BLaER1 (cell line): ENCODE data around the gene OGFR.

ENCODE experiments used
- H3K27ac ChIP-seq: shearing (Covaris generic); formaldehyde crosslinking; 2 replicates; pipeline ENCODE4 v1.8.1; 2022
- H3K27me3 ChIP-seq: shearing (Covaris generic); formaldehyde crosslinking; 2 replicates; pipeline ENCODE4 v1.8.1; 2022
- H3K36me3 ChIP-seq: shearing (Covaris generic); formaldehyde crosslinking; 2 replicates; pipeline ENCODE4 v1.8.1; 2022
- H3K4me1 ChIP-seq: shearing (Covaris generic); formaldehyde crosslinking; 2 replicates; pipeline ENCODE4 v1.8.1; 2022
- H3K4me2 ChIP-seq: shearing (Covaris generic); formaldehyde crosslinking; 2 replicates; pipeline ENCODE4 v1.8.1; 2022
- H3K4me3 ChIP-seq: shearing (Covaris generic); formaldehyde crosslinking; 2 replicates; pipeline ENCODE4 v1.8.1; 2022
- H3K9ac ChIP-seq: shearing (Covaris generic); formaldehyde crosslinking; 2 replicates; pipeline ENCODE4 v1.8.1; 2022
- H3K9me3 ChIP-seq: shearing (Covaris generic); formaldehyde crosslinking; 2 replicates; pipeline ENCODE4 v1.8.1; 2022
- H4K20me1 ChIP-seq: shearing (Covaris generic); formaldehyde crosslinking; 2 replicates; pipeline ENCODE4 v1.8.1; 2022
- Cebpa-rat ChIP-seq: shearing (Covaris generic); IDR thresholded peaks from 2 replicates; pipeline ENCODE4 v1.8.1; 2022

OGFR gene

DNA sequence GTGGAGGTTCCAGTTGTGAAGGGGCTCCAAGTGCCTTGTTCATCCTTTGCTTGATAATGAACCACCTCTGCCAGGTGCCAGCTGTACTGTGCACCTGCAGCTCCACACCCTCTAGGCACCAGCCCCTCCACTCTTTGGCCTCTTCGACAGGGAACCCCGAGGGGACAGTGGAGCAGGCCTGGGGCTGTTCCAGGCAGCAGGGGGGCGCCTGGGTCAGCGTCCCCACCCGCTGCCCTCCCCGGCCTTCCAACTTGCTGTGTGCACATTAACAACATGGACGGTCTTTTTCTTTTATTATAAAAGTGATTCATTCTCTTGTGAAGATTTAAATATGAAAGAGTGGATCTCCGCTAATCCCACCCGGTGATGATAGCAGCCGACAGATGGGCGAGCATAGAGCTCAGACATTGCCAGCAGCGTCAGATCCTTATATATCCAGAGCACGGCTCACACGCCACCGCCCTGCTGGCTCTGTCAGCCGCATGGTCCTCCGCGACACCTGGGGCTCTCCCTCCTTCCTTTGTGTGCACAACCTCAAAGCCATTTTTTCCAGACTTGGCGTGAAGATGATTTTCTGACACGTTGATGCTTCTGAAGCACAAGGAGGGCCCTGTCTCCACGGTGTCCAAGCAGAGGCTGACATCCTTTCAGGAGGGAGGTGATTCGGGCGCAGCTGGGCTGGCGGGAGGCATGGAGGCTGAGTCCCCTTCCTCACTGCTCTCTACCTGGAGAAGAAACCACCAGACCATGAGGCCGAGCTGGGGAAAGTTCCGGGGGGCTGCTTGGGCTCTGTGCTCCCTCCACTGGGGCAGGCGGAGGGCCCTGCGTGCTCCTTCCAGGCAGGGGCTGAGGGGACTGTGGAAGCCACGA, 30.6 kb upstream of the OGFR start:
- Histone ChIP-seq H4K20me1 (no peaks in the 10 kb centered on the region), H3K4me3 (no peak overlapping the region), H3K4me2 (peak overlapping the region; percentile 80), H3K4me1 (peaks cover 98% of the 10 kb centered on the region), H3K9ac (0 out of 2 replicates have a peak overlapping the region, but pooled peaks have one; percentile 15), H3K9me3 (no peaks in the 10 kb centered on the region), H3K27ac (peak overlapping the region; percentile 71; the same call in 1 of the 2 replicates), H3K27me3 (no peaks in the 10 kb centered on the region), H3K36me3 (no peaks in the 10 kb centered on the region)
- TF ChIP-seq Cebpa-rat, result no peak

GRCh38 chr20:62774762-62775161, 29.9 kb upstream of the OGFR start:
- H4K20me1 ChIP-seq, result no peaks in the 10 kb centered on the region
- H3K27me3 ChIP-seq, result no peaks in the 10 kb centered on the region
- H3K36me3 ChIP-seq, result no peaks in the 10 kb centered on the region
- 0 out of 2 replicates have a peak overlapping the region, but pooled peaks have one; percentile 27 for H3K9ac ChIP-seq
- no peak overlapping the region for H3K4me3 ChIP-seq
- H3K4me2 ChIP-seq, result peak overlapping the region; percentile 80
- peaks cover 98% of the 10 kb centered on the region for H3K4me1 ChIP-seq
- H3K9me3 ChIP-seq, result no peaks in the 10 kb centered on the region
- peak overlapping the region; percentile 71 for H3K27ac ChIP-seq
- TF ChIP-seq Cebpa-rat, result no peak

DNA sequence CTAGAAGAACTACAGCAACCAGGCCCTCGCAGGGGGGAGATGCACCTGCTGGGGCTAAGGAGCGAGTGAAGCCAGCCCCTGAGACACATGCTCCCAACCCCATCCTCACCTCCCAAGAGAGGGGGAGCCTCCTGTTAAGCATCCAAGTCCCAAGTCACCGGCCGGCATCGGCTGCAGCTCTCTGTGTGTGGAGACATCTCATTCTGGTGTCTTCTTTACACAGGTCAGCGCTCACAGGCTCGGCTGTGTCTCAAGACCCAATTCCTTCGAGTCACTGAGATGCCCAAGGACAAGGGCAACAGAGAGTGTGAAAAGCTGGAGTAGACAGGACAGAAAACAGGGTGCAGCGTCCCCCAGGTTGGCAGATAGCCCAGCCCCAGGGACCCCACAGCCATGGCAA, 29.4 kb upstream of the OGFR start:
- H3K4me2 ChIP-seq, result peak overlapping the region; percentile 80
- H3K9me3 ChIP-seq, result no peaks in the 10 kb centered on the region
- peak overlapping the region; percentile 27; the same call in 1 of the 2 replicates for H3K9ac ChIP-seq
- H3K27me3 ChIP-seq, result no peaks in the 10 kb centered on the region
- peaks cover 98% of the 10 kb centered on the region for H3K4me1 ChIP-seq
- peak overlapping the region; percentile 71 for H3K27ac ChIP-seq
- TF ChIP-seq Cebpa-rat, result no peak
- no peak overlapping the region for H3K4me3 ChIP-seq
- H4K20me1 ChIP-seq, result no peaks in the 10 kb centered on the region
- no peaks in the 10 kb centered on the region for H3K36me3 ChIP-seq

DNA sequence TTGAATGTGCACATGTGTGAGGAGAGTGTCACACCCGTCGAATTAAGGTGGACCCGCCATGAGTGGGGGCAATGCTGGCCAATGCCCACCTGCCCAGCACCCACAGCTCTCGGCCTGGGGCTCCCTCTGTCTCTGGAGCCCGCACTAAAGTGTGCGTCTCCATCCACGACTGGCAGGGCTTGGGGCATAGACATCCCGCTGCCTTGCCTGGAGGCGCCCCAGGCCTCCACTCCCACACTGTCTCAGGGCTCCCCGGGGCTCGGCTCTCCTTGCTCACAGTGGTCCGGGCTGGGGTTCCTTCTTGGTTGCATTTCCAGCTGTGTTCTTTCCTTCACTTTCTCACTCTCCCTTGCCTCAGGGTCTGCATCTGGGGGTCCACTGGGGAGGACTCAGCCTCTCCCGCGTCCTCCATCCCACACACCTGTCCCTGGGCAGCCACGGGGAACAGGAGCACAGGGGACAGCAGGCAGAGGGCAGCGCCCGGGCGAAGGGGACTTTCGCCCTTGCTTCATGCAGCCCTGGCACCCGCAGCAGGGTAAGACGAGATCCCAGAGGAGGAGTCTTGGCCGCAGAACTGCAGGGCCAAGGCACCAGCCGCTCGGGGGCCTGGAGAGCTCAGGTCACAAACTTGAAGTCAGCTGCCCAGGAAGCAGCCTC, 28.5 kb upstream of the OGFR start:
- no peaks in the 10 kb centered on the region for H4K20me1 ChIP-seq
- peak overlapping the region; percentile 80 for H3K4me2 ChIP-seq
- H3K9ac ChIP-seq, result no peak overlapping the region; the same call in 1 of the 2 replicates
- peaks cover 98% of the 10 kb centered on the region for H3K4me1 ChIP-seq
- H3K4me3 ChIP-seq, result peak overlapping the region; percentile 46
- peak overlapping the region; percentile 71 for H3K27ac ChIP-seq
- H3K27me3 ChIP-seq, result no peaks in the 10 kb centered on the region
- TF ChIP-seq Cebpa-rat, result no peak
- no peaks in the 10 kb centered on the region for H3K9me3 ChIP-seq
- H3K36me3 ChIP-seq, result no peaks in the 10 kb centered on the region

DNA sequence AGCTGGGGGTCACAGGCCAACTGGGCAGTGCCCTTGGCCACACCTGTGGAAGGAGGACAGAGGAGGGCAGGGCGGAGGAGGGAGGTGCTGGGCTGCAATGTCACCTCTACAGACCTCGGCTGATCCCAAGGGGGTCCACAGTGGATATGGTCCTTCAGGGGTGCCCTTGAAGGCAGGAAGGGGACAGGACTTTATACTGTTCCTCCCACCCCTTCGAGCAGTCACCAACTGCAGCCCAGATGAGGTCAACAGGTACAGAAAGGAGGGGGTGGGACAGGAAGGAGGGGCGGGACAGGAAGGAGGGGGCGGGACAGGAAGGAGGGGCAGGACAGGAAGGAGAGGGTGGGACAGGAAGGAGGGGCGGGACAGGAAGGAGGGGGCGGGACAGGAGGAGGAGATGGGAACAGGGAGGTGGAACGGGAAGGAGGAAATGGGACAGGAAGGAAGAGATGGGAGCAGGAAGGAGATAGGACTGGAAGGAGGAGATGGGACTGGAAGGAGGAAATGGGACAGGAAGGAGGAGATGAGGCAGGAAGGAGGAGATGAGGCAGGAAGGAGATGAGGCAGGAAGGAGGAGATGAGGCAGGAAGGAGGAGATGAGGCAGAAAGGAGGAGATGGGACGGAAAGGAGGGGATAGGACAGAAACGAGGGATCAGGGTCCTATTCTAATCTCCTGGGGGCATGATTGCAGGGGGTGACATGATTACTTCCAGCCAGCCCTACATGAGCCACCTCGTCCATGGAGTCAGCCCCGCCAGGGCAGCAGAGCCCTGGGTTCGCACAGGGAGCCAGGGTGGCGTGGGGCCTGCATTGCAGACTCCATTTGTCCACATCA, 27.7 kb upstream of the OGFR start:
- Histone ChIP-seq H3K4me1 (peaks cover 98% of the 10 kb centered on the region), H3K4me3 (peak overlapping the region; percentile 46), H3K9ac (no peak overlapping the region), H3K4me2 (peak overlapping the region; percentile 80), H3K9me3 (no peaks in the 10 kb centered on the region), H3K27me3 (no peaks in the 10 kb centered on the region), H3K36me3 (no peaks in the 10 kb centered on the region), H4K20me1 (no peaks in the 10 kb centered on the region), H3K27ac (peak overlapping the region; percentile 71)
- TF ChIP-seq Cebpa-rat, result no peak

- Histone ChIP-seq H3K9me3 (no peaks in the 10 kb centered on the region), H3K36me3 (no peaks in the 10 kb centered on the region), H4K20me1 (no peaks in the 10 kb centered on the region), H3K4me3 (no peak overlapping the region), H3K4me2 (peak overlapping the region; percentile 72), H3K27me3 (no peaks in the 10 kb centered on the region), H3K4me1 (peaks cover 98% of the 10 kb centered on the region), H3K27ac (peak overlapping the region; percentile 67), H3K9ac (no peak overlapping the region)
- no peak for TF ChIP-seq Cebpa-rat
Measured at GRCh38 chr20:62777528-62777830, 27.2 kb upstream of the OGFR start.

DNA sequence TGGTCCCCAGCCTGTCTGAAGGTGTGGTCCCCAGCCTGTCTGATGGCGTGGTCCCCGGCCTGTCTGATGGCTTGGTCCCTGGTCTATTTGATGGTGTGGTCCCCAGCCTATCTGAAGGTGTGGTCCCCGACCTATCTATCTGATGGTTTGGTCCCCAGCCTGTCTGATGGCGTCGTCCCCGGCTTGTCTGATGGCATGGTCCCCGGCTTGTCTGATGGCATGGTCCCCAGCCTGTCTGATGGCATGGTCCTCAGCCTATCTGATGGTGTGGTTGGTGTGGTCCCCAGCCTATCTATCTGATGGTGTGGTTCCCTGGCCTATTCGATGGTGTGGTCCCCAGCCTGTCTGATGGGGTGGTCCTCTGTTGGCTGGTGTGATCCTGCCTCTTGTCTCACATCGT, 26.6 kb upstream of the OGFR start:
- Histone ChIP-seq H3K4me3 (no peak overlapping the region), H3K36me3 (no peaks in the 10 kb centered on the region), H3K4me2 (peak overlapping the region; percentile 69; the same call in 1 of the 2 replicates), H3K9me3 (no peaks in the 10 kb centered on the region), H3K9ac (no peak overlapping the region), H4K20me1 (no peaks in the 10 kb centered on the region), H3K4me1 (peaks cover 98% of the 10 kb centered on the region), H3K27me3 (no peaks in the 10 kb centered on the region), H3K27ac (peak overlapping the region; percentile 49; the same call in 1 of the 2 replicates)
- no peak for TF ChIP-seq Cebpa-rat

DNA sequence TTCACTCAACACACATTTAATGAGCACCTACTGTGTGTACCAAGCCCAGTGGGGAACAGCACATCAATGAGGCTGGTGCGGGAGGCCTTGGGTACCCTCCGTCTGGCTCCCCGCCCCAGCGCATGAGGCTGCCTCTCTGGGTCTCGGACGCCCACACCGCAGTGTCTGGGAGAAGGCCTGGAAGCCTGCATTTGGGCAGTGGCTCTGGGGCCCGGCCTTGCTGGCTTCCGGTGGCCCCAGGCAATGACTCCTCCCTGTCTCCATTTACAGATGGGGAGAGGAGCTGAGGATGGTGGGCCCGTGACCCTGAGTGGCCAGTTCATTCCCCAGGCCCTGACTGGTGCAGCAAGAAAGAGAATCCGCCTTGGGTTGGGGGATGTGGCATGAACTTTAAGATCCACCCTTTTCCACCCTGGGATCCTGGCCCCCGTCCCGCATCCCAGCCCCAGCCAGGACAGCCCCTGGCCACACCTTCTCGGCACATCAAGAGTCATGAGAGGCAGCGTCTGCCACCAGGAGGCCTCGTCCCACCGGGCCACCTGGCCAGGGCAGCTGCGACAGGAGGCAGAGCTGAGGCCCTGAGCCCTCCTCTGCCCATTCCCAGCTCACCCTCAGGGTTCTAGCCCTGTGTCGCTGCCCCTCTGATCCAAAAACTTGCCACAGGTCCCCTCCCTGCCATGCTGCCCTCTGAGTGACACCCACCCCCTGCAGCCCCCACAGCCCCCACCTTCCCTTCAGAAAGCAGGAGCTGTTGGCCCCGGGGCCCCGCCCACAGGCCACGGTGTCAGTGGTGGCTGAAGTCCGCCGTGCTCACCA, 25.8 kb upstream of the OGFR start:
- no peak for TF ChIP-seq Cebpa-rat

DNA sequence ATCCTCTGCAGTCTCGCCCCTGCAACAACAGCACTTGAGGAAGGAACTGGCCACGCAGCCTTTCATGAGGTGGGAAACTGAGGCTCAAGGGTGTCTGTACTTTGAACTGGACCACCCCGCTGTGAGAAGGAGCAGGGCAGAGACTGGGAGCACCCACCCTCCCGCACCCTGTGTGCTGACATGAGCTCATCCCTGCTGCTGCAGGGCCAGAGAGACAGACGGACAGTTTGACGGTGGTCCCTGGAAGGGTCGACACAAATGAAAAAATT, 25.3 kb upstream of the OGFR start:
- H3K27ac ChIP-seq, result no peak overlapping the region
- H4K20me1 ChIP-seq, result no peaks in the 10 kb centered on the region
- H3K27me3 ChIP-seq, result no peaks in the 10 kb centered on the region
- peak overlapping the region; percentile 69 for H3K4me2 ChIP-seq
- H3K4me1 ChIP-seq, result peaks cover 98% of the 10 kb centered on the region
- no peak overlapping the region for H3K9ac ChIP-seq
- H3K9me3 ChIP-seq, result no peaks in the 10 kb centered on the region
- H3K4me3 ChIP-seq, result no peak overlapping the region
- TF ChIP-seq Cebpa-rat, result no peak
- no peaks in the 10 kb centered on the region for H3K36me3 ChIP-seq

More for the DNA sequence above, 25.8 kb upstream of the OGFR start:
- Histone ChIP-seq H4K20me1 (no peaks in the 10 kb centered on the region), H3K27ac (peak overlapping the region; percentile 49; the same call in 1 of the 2 replicates), H3K4me3 (no peak overlapping the region), H3K9me3 (no peaks in the 10 kb centered on the region), H3K4me1 (peaks cover 98% of the 10 kb centered on the region), H3K36me3 (no peaks in the 10 kb centered on the region), H3K9ac (no peak overlapping the region), H3K27me3 (no peaks in the 10 kb centered on the region), H3K4me2 (peak overlapping the region; percentile 69)
